ENCODE measurements around the gene SLC23A3.

Gene SLC23A3

GRCh38 chr2:219142329-219142728, 27.5 kb downstream of the SLC23A3 start:
- DNase-seq (ENCODE audit: low read depth): no peak

- no peak for DNase-seq (ENCODE audit: low read depth)
Measured at GRCh38 chr2:219140722-219141121, 29.1 kb downstream of the SLC23A3 start.

DNA sequence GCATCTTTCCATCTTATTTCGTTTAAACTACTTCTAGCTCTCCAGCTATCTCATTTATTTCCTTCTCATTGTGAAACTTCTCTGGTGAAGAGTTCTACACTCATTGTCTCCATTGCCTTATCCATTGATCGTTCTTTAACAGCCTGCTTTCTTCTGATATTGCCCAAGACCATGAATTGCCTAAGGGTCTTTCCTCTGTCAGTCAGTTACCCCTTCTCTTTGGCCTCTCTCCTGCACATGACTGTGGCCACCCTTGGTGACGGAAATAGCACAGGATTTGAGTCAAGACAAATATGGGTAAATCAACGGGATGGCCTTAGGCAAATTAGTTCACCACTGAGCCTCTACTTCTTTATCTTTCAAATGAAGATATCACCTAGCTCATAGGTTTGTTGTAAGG, 35.9 kb downstream of the SLC23A3 start:
- DNase-seq (ENCODE audit: low read depth): no peak

- DNase-seq (ENCODE audit: low read depth): no peak
Measured at GRCh38 chr2:219131744-219132143, 38.1 kb downstream of the SLC23A3 start.

DNA sequence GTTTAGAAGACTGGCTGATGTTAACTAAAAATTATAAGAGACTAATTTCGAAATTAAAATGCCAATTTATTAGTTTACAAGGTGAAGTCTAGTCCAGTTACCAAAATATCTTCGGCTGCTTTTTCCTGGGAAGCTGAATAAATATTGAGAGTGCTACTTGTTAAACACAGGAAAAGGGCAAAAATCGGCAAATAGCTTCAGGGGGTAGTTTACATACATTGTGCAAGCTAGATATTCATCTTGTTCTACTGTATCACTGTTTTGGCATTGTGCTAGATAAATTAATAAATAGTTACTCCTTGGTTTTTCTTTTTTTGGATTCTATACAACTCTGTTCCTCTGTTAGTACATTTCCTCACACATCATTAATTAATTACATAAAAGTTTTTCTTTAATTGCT, 38.5 kb downstream of the SLC23A3 start:
- DNase-seq (ENCODE audit: low read depth): no peak

- no peak for DNase-seq (ENCODE audit: low read depth)
Measured at GRCh38 chr2:219129589-219129988, 40.2 kb downstream of the SLC23A3 start.

DNA sequence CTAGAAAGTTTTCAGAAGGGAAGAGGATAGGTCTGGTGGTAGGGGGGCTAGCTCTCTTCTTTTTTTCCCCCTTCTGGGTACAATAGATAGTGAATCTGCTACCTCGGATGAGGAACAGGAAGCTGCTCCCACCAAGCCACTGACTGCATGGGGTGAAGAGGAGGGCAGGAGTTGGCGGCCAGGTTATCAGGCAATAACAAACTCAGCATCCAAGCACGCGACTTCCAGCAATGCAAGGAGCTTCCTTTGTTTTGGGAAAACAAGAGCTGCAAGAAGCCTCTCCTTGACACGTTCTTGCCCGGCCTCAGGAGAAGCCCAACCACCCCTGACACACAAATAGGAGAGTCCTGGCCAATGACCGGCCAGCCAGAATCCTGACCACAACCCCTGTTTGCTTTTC, 41.4 kb downstream of the SLC23A3 start:
- no peak for DNase-seq (ENCODE audit: low read depth)

GRCh38 chr2:219127037-219127635, 42.7 kb downstream of the SLC23A3 start:
- no peak for DNase-seq (ENCODE audit: low read depth)

DNA sequence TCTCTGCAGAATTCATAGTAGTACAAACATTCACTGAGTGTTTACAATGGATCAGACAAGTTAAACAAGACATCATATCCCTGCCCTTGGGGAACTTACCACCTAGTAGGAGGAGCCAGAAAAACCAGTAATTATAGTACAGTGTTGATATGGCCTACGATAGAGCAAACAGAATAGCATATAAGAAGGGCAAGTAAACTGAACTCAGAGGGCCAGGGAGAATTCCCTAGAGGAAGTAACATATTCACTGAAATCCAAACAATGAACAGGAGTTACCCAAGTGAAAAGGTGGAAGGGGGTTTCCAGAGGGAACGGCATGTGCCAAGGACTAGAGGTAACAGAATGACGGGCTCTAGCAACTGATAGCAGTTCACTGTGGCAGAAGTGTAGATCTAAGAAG, 43.3 kb downstream of the SLC23A3 start:
- no peak for DNase-seq (ENCODE audit: low read depth)

GRCh38 chr2:219125886-219126270, 44.0 kb downstream of the SLC23A3 start:
- DNase-seq (ENCODE audit: low read depth): no peak

DNA sequence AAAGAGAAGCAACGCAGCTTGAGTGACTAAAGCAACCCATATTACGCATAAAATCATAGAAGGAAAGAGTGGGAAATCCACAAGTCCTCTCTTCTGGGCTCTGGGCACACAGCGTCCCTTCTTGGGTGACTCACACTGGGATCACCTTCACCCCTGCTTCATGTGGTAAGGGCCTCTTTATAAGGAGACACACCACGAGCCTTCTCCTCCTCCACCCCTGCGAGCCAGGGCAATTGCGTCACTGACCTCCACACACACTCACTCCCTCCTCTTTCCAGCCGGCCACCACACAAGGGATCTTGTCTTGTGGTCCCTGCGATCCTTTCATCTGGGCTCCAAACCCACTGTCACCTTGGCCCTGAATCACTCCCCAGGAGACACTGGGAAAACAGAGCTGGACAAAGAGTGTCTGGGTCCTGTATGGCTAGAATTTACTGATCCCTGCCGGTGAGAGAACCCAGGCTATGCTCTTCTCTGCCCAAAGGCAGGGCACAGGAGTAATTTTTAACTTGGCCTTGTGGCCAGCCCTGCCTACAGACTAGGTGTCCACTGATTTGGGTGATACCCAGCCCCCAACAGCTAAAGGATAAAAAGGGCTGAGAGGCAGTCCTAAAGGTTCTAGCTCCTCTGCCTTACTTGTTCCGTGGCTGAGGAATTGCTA, 44.5 kb downstream of the SLC23A3 start:
- no peak for DNase-seq (ENCODE audit: low read depth)

- DNase-seq (ENCODE audit: low read depth): no peak
Measured at GRCh38 chr2:219124381-219125110, 45.3 kb downstream of the SLC23A3 start.

GRCh38 chr2:219123356-219124135, 46.3 kb downstream of the SLC23A3 start:
- no peak for DNase-seq (ENCODE audit: low read depth)

GRCh38 chr2:219122202-219122980, 47.4 kb downstream of the SLC23A3 start:
- DNase-seq (ENCODE audit: low read depth): no peak

GRCh38 chr2:219120082-219120481, 49.7 kb downstream of the SLC23A3 start:
- DNase-seq (ENCODE audit: low read depth): no peak

- DNase-seq (ENCODE audit: low read depth): peak; percentile 39
Measured at GRCh38 chr2:219119422-219120043, 50.3 kb downstream of the SLC23A3 start.

DNA sequence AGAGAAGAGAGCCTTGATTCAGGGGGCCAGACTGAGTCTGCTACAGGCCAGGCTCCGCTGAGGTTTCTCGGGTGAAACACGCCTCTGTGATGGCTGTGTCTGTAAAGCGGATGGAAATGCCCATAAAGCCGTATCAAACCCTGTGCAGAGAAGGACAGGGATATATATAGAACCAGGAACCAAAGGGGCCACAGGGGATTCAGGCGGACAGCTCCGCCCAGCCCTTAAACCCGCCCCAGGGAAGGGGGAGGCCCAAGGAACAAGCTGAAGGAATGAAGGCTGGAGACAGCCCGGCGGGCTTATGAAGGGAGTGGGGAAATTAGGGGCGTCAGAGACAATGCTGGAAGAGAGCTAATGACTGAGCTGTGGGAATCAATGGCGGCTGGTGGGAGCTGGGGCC, 51.3 kb downstream of the SLC23A3 start:
- no peak for DNase-seq (ENCODE audit: low read depth)

GRCh38 chr2:219116776-219117646, 52.8 kb downstream of the SLC23A3 start:
- no peak for DNase-seq (ENCODE audit: low read depth)

DNA sequence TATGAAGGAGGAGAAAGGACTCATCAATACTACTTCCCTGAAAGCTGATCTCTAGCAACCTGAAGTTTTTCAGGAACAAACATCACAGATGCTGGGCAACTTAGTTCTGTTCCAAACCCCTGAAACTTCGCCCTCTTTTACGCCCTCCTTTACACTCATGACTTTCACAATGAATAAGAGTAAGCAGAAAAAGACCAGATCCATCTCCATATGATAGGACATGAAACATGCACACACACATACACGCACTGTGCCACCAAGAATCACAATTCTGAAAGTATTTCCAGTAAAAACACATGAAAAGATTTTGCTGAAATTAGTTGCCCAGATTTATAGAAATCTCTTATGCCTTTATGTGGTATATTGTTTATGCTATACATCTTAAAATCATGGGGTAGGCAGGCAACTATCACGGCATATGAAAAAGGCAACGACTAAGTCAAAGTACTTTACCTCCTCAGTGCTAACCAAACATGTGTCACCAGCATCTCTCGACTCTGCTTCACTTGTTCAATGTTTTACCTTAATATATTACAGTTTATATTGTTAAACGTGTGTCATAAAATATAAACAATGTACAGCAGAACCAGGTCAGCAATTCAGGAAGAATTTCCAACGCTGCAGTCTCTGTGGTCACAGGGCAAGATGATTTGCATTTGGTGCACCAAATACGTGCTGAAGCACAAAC, 57.0 kb downstream of the SLC23A3 start:
- DNase-seq (ENCODE audit: low read depth): no peak

DNA sequence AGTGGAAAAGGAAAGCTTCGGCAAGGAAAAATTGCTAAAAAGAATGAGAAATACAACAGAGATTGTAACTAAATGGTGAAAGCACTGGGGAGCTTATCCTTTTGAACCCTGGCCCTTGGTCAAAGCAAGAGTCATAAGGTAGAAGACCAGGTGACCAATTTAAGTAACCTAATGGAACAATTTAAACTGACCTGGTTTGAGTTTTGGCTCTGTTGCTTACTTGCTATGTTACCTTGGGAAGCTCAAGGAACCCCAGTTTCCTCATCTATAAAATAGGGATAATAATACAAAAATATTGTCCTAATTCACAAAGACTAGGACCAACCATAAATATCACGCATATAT, 57.8 kb downstream of the SLC23A3 start:
- no peak for DNase-seq (ENCODE audit: low read depth)
